C4-2B (cell line): ENCODE results near the gene DNASE1L1.

Experiments
- CTCF ChIP-seq: fragments of 450-650 bp; conservative IDR thresholded peaks from 2 replicates; pipeline ENCODE4 v1.5.1; 2017; ENCODE audit warnings: mild to moderate bottlenecking
- ZFX ChIP-seq: fragments of 450-650 bp; IDR thresholded peaks from 2 replicates; pipeline ENCODE4 v1.6.1; 2017

DNA sequence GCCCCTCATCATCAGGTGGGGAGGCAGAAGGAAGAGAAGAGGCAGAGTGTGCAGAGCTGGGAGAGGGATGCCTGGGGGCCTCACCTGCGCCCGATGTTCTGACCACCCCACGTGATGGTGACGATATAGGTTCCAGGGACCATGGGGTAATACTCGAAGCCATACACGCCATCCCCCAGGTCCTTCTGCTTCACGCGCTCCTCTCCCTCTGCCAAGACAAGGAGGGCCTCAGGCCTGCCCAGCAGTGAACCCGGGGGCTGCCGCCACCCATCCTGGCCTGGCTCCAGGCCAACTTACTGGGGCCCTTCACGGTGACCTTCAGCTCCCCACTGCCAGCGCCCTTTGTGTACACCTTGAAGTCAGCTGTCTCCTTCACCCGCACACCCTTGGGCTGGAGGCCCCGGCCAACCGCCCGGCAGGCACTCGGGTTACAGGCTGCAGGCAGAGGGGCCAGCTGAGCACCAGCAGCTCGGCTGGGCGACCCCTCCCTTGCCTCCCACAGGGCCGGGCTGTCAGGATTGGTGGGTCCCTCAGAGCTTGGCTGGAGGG, 43.9 kb downstream of the DNASE1L1 start:
- TF ChIP-seq CTCF (no peak), ZFX (no peak)
